H1 (cell line): ENCODE measurements around the gene GPR21. TPM values are rescaled to one million over a fixed set of nuclear protein-coding genes. Genes with fewer than 3 reads are reported as not detected.

Experiments used
- CTCF ChIA-PET: fragments of 300-600 bp; sonication (Branson Sonifier 250); formaldehyde crosslinking; loops from one replicate; lab custom pipeline; 2021; ENCODE audit not compliant: partially characterized antibody; lab: Charles Lee
- POLR2A ChIA-PET: fragments of 300-600 bp; sonication (Branson Sonifier 250); formaldehyde crosslinking; loops from one replicate; lab custom pipeline; 2021; ENCODE audit warnings: inconsistent platforms; ENCODE audit not compliant: partially characterized antibody; lab: Charles Lee
- DNase-seq, 2 experiments: peaks; one replicate each; pipeline versions ENCODE4 v3.0.0 to v3.0.0-alpha.2; 2010 to 2022; ENCODE audit warnings: low spot score in 2 of 2, low read depth in 1 of 2, mixed read lengths in 1 of 2
- FAIRE-seq: peaks from 2 replicates; lab custom pipeline; 2011; peaks lifted over from hg19 to GRCh38; lab: Jason Lieb, UNC
- H2AFZ ChIP-seq: 2 replicates; pipeline ENCODE4 v1.8.1; 2012; ENCODE audit warnings: low read length, inconsistent platforms
- H2AK5ac ChIP-seq: 2 replicates; pipeline ENCODE4 v1.6.1; 2013; ENCODE audit warnings: low read depth, low read length
- H2BK120ac ChIP-seq: replicated peaks from 2 replicates; pipeline ENCODE3; 2013; ENCODE audit warnings: low read depth, low read length, inconsistent platforms
- H2BK12ac ChIP-seq: 2 replicates; pipeline ENCODE4 v1.6.1; 2013; ENCODE audit warnings: low read depth, low read length
- H2BK15ac ChIP-seq: 2 replicates; pipeline ENCODE4 v1.6.1; 2013; ENCODE audit warnings: low read length
- H2BK20ac ChIP-seq: 2 replicates; pipeline ENCODE4 v1.6.1; 2013; ENCODE audit warnings: low read length
- H2BK5ac ChIP-seq: 2 replicates; pipeline ENCODE4 v1.6.1; 2013; ENCODE audit warnings: low read depth, low read length
- H3K14ac ChIP-seq: 2 replicates; pipeline ENCODE4 v1.6.1; 2013; ENCODE audit warnings: inconsistent platforms; ENCODE audit not compliant: insufficient read length
- H3K18ac ChIP-seq: 2 replicates; pipeline ENCODE4 v1.6.1; 2013; ENCODE audit warnings: low read length; ENCODE audit errors: extremely low read depth
- H3K23ac ChIP-seq: 2 replicates; pipeline ENCODE4 v1.6.1; 2013; ENCODE audit warnings: inconsistent platforms; ENCODE audit not compliant: insufficient read length
- H3K23me2 ChIP-seq: 2 replicates; pipeline ENCODE4 v1.6.1; 2013; ENCODE audit warnings: low read depth, low read length
- H3K27ac ChIP-seq: 2 replicates; pipeline ENCODE4 v1.6.1; 2011; ENCODE audit warnings: low read depth, low read length, inconsistent platforms
- H3K27me3 ChIP-seq, 4 experiments: replicated peaks in 1 of 4; 1 replicate in 1 of 4; 2 replicates in 3 of 4; pipeline versions ENCODE4 v1.6.1 to v1.8.1; 2011 to 2013; ENCODE audit warnings: low read length in 3 of 4, mild to moderate bottlenecking in 3 of 4, inconsistent platforms in 2 of 4, mixed read lengths in 2 of 4, moderate library complexity in 1 of 4; ENCODE audit not compliant: control insufficient read depth in 3 of 4, insufficient read depth in 3 of 4; ENCODE audit errors: extremely low read depth in 1 of 4
- H3K36me3 ChIP-seq, 4 experiments: 2 replicates each; pipeline versions ENCODE4 v1.6.1 to v1.8.1; 2011 to 2013; ENCODE audit warnings: mild to moderate bottlenecking in 4 of 4, low read length in 3 of 4, moderate library complexity in 2 of 4, control low read depth in 1 of 4, inconsistent platforms in 1 of 4; ENCODE audit not compliant: insufficient read depth in 4 of 4, control insufficient read depth in 2 of 4
- H3K4ac ChIP-seq: replicated peaks from 2 replicates; pipeline ENCODE3; 2013; ENCODE audit warnings: low read length, low read depth, mixed read lengths, inconsistent platforms; ENCODE audit not compliant: insufficient read length
- H3K4me1 ChIP-seq, 4 experiments: replicated peaks in 1 of 4; 1 replicate in 1 of 4; 2 replicates in 3 of 4; pipeline versions ENCODE4 v1.6.1 to v1.8.1; 2011 to 2013; ENCODE audit warnings: low read length in 3 of 4, inconsistent platforms in 2 of 4, mixed read lengths in 1 of 4; ENCODE audit not compliant: insufficient read depth in 4 of 4, control insufficient read depth in 3 of 4
- H3K4me2 ChIP-seq, 2 experiments: 2 replicates each; pipeline versions ENCODE4 v1.6.1 to v1.8.1; 2011 to 2013; ENCODE audit warnings: low read depth in 2 of 2, low read length in 2 of 2, control low read depth in 1 of 2, inconsistent platforms in 1 of 2, mild to moderate bottlenecking in 1 of 2; ENCODE audit not compliant: insufficient read depth in 1 of 2
- H3K4me3 ChIP-seq, 4 experiments: fragments of 200-600, 300-600 bp in 1 of 4; sonication (generic), shearing (Covaris generic), sonication (Bioruptor Twin) in 1 of 4; 2 replicates each; pipeline versions ENCODE4 v1.5.1 to v1.8.1; 2011 to 2016; ENCODE audit warnings: low read length in 4 of 4, low read depth in 3 of 4, control low read depth in 2 of 4, inconsistent platforms in 2 of 4, mild to moderate bottlenecking in 2 of 4, mixed read lengths in 1 of 4, moderate library complexity in 1 of 4; ENCODE audit not compliant: insufficient read depth in 2 of 4; ENCODE audit errors: extremely low read depth in 1 of 4
- H3K56ac ChIP-seq: replicated peaks from 2 replicates; pipeline ENCODE3; 2013; ENCODE audit warnings: low read depth, mild to moderate bottlenecking, mixed read lengths, low read length, inconsistent platforms; ENCODE audit not compliant: insufficient read length
- H3K79me1 ChIP-seq: 2 replicates; pipeline ENCODE4 v1.6.1; 2013; ENCODE audit warnings: low read depth, low read length, control low read depth
- H3K79me2 ChIP-seq, 2 experiments: 2 replicates each; pipeline versions ENCODE4 v1.6.1 to v1.8.1; 2012 to 2013; ENCODE audit warnings: low read length in 2 of 2, mild to moderate bottlenecking in 2 of 2, inconsistent platforms in 1 of 2; ENCODE audit not compliant: insufficient read depth in 2 of 2, control insufficient read depth in 1 of 2
- H3K9ac ChIP-seq, 4 experiments: replicated peaks in 1 of 4; 1 replicate in 1 of 4; 2 replicates in 3 of 4; pipeline versions ENCODE4 v1.6.1 to v1.8.1; 2011 to 2013; ENCODE audit warnings: low read depth in 3 of 4, low read length in 3 of 4, control low read depth in 2 of 4, mild to moderate bottlenecking in 2 of 4, moderate library complexity in 2 of 4, inconsistent platforms in 1 of 4; ENCODE audit errors: extremely low read depth in 1 of 4
- H3K9me3 ChIP-seq, 2 experiments: 2 replicates each; pipeline versions ENCODE4 v1.6.1 to v1.8.1; 2012 to 2013; ENCODE audit warnings: mild to moderate bottlenecking in 2 of 2, moderate library complexity in 2 of 2, control low read depth in 1 of 2, inconsistent platforms in 1 of 2, low read depth in 1 of 2, low read length in 1 of 2, mixed read lengths in 1 of 2; ENCODE audit not compliant: insufficient read depth in 2 of 2
- H4K20me1 ChIP-seq, 2 experiments: replicated peaks in 1 of 2; 2 replicates each; pipeline versions ENCODE3 to v1.8.1; 2011 to 2013; ENCODE audit warnings: inconsistent platforms in 2 of 2, low read length in 2 of 2, mild to moderate bottlenecking in 1 of 2; ENCODE audit not compliant: insufficient read depth in 2 of 2, control insufficient read depth in 1 of 2
- H4K5ac ChIP-seq: 2 replicates; pipeline ENCODE4 v1.6.1; 2013; ENCODE audit warnings: low read length, low read depth, mixed read lengths, inconsistent platforms; ENCODE audit not compliant: insufficient read length
- H4K8ac ChIP-seq: 2 replicates; pipeline ENCODE4 v1.8.0; 2013; ENCODE audit warnings: mild to moderate bottlenecking, moderate library complexity, low read length, inconsistent platforms; ENCODE audit not compliant: insufficient read depth; ENCODE audit errors: extremely low read depth
- H4K91ac ChIP-seq: replicated peaks from 2 replicates; pipeline ENCODE3; 2013; ENCODE audit warnings: low read length, mixed read lengths, inconsistent platforms; ENCODE audit not compliant: insufficient read length
- ATF2 ChIP-seq: IDR thresholded peaks from 2 replicates; pipeline ENCODE4 v1.6.1; 2012; ENCODE audit warnings: low read length, inconsistent platforms
- BACH1 ChIP-seq: IDR thresholded peaks from 2 replicates; pipeline ENCODE4 v1.6.1; 2012; ENCODE audit warnings: low read length, improper control_type of control experiment
- BCL11A ChIP-seq, 2 experiments: IDR thresholded peaks; one replicate each; pipeline ENCODE4 v1.6.1; 2011; ENCODE audit warnings: low read depth in 2 of 2, low read length in 2 of 2, mild to moderate bottlenecking in 2 of 2
- CHD1 ChIP-seq: IDR thresholded peaks from 2 replicates; pipeline ENCODE4 v1.6.1; 2012; ENCODE audit warnings: low read depth, low read length, improper control_type of control experiment
- NANOG ChIP-seq: IDR thresholded peaks from 2 replicates; pipeline ENCODE4 v1.6.1; 2011; ENCODE audit warnings: low read length, low read depth, mild to moderate bottlenecking, inconsistent platforms; ENCODE audit not compliant: insufficient read depth, poor library complexity, severe bottlenecking
- RFX5 ChIP-seq: IDR thresholded peaks from 2 replicates; pipeline ENCODE4 v1.6.1; 2011; ENCODE audit warnings: low read depth, low read length, improper control_type of control experiment, borderline replicate concordance
- SIN3A ChIP-seq, 2 experiments: IDR thresholded peaks in 1 of 2; conservative IDR thresholded peaks in 1 of 2; 2 replicates each; pipeline ENCODE4 v1.6.1; 2011 to 2012; ENCODE audit warnings: low read length in 2 of 2, improper control_type of control experiment in 1 of 2, low read depth in 1 of 2, mild to moderate bottlenecking in 1 of 2
- SP1 ChIP-seq: IDR thresholded peaks from 2 replicates; pipeline ENCODE4 v1.6.1; 2011; ENCODE audit warnings: low read depth, low read length
- TCF12 ChIP-seq: IDR thresholded peaks from 2 replicates; pipeline ENCODE4 v1.6.1; 2011; ENCODE audit warnings: low read depth, mild to moderate bottlenecking, low read length
- WGBS, 2 experiments: shearing (Covaris generic) in 1 of 2; methylation state at CpG; one replicate each; pipeline versions ENCODE4 v1.1.6 to v1.1.7; 2013 to 2015; ENCODE audit warnings: low lambda C conversion rate in 2 of 2, mixed read lengths in 2 of 2, inconsistent platforms in 1 of 2, low coverage in 1 of 2, missing lambda C conversion rate in 1 of 2; ENCODE audit not compliant: insufficient replicate concordance in 2 of 2, insufficient coverage in 1 of 2, insufficient read length in 1 of 2; ENCODE audit errors: extremely low coverage in 1 of 2, missing lambda C conversion rate in 1 of 2; 5-methylcytosine and 5-hydroxymethylcytosine counted together
- polyA plus RNA-seq, 7 experiments: library from polyadenylated mRNA; depleted of rRNA in 3 of 7; stranded (reverse) in 5 of 7; unstranded in 2 of 7; fragments of >200 nt in 5 of 7; fragments of 200-250 nt in 2 of 7; gene quantifications; 1 replicate in 5 of 7; 2 replicates in 1 of 7; 4 replicates in 1 of 7; pipeline versions ENCODE4 v1.2.1 to v1.2.3, GENCODE V29; 2011 to 2013; ENCODE audit warnings: missing spikeins in 2 of 7, mixed read lengths in 2 of 7
- total RNA-seq: library from RNA; stranded (reverse); fragmentation: NEBNext Ultra II Directional; extraction: Animal tissue kit (Norgen Biotek cat#: 25700); gene quantifications from 2 replicates; pipeline ENCODE4 v1.2.1, GENCODE V29; 2021
- TF ChIP-seq, protein P1 (sequence below), 3 experiments: IDR thresholded peaks; 1 replicate in 2 of 3; 2 replicates in 1 of 3; pipeline versions ENCODE4 v1.5.1 to v1.6.1; 2011; ENCODE audit warnings: low read length in 3 of 3, mild to moderate bottlenecking in 3 of 3, inconsistent platforms in 2 of 3, low read depth in 1 of 3, moderate library complexity in 1 of 3; ENCODE audit not compliant: insufficient read depth in 1 of 3; ENCODE audit errors: control extremely low read depth in 1 of 3

Gene GPR21
- total and polyA plus RNA-seq, 2 of the 8 experiments (the other 6 are each of a cell fraction or from before 2014, with no cell fraction given): 0.58 to 0.71 TPM

DNA sequence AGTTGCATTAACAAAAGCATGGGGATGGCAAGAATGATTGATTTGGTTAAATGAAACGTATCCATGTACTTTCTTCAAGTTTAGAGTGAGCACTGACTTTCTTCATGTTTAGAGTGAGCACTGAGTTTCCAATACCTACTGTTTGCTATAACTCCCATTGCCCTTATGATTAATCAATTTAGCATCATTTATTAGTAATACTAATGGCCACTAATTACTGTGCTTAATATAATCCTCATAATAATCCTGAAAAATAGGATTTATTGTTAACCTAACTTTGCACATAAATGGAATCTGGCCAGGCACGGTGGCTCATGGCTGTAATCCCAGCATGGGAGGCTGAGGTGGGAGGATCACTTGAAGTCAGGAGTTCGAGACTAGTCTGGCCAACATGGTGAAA, 22.1 kb upstream of the GPR21 start:
- FAIRE-seq (no peak), DNase-seq (no peak)
- no peak overlapping the region for H3K4me3 ChIP-seq
- H2AK5ac ChIP-seq: no peak overlapping the region
- ChIA-PET CTCF (no interaction called here), POLR2A (interaction anchor here (0.7 to 1.3 kb wide), 2 partner anchors 12 to 24 kb away, joined by 3 read pairs; no protein-coding TSS in a partner anchor)
- H3K56ac ChIP-seq: no peak overlapping the region
- no peak overlapping the region for H2BK5ac ChIP-seq
- no peak overlapping the region for H3K14ac ChIP-seq
- no peak overlapping the region for H3K9ac ChIP-seq
- H3K4me1 ChIP-seq: no peaks in the 10 kb centered on the region
- no peak overlapping the region for H2BK20ac ChIP-seq
- H2BK120ac ChIP-seq: no peak overlapping the region
- no peaks in the 10 kb centered on the region for H3K27me3 ChIP-seq
- H3K23me2 ChIP-seq: no peaks in the 10 kb centered on the region
- no peak overlapping the region for H3K23ac ChIP-seq
- no peaks in the 10 kb centered on the region for H4K20me1 ChIP-seq
- 88% methylated on average over 3 of the region's 3 CpGs; no CpG with 5 or more reads in 1 of the 2 experiments for WGBS, 2 experiments
- H4K5ac ChIP-seq: no peak overlapping the region
- no peaks in the 10 kb centered on the region for H3K9me3 ChIP-seq
- no peaks in the 10 kb centered on the region for H3K79me2 ChIP-seq
- H3K79me1 ChIP-seq: no peaks in the 10 kb centered on the region
- H3K4ac ChIP-seq: no peak overlapping the region
- H3K36me3 ChIP-seq: peaks cover 5 to 60% (median 15%) of the 10 kb centered on the region in 4 experiments; a peak in 4 of 8 replicates
- no peak overlapping the region for H4K8ac ChIP-seq
- H2BK15ac ChIP-seq: no peak overlapping the region
- no peak overlapping the region for H3K27ac ChIP-seq
- H2BK12ac ChIP-seq: no peak overlapping the region
- H3K4me2 ChIP-seq: no peak overlapping the region
- TF ChIP-seq CHD1 (no peak), BACH1 (no peak), SIN3A (conservative IDR thresholded peaks at IDR 0.05 in 1 of 2, IDR thresholded peaks at IDR 0.05 in 1 of 2; ENCODE audit: low read depth in 1 of 2, low read length in 2 of 2) (no peak), SP1 (no peak), RFX5 (no peak), TCF12 (no peak), NANOG (no peak), BCL11A (IDR thresholded peaks at IDR 0.05; ENCODE audit: low read depth in 2 of 2, low read length in 2 of 2) (no peak), ATF2 (no peak)
- TF ChIP-seq, protein P1, sequence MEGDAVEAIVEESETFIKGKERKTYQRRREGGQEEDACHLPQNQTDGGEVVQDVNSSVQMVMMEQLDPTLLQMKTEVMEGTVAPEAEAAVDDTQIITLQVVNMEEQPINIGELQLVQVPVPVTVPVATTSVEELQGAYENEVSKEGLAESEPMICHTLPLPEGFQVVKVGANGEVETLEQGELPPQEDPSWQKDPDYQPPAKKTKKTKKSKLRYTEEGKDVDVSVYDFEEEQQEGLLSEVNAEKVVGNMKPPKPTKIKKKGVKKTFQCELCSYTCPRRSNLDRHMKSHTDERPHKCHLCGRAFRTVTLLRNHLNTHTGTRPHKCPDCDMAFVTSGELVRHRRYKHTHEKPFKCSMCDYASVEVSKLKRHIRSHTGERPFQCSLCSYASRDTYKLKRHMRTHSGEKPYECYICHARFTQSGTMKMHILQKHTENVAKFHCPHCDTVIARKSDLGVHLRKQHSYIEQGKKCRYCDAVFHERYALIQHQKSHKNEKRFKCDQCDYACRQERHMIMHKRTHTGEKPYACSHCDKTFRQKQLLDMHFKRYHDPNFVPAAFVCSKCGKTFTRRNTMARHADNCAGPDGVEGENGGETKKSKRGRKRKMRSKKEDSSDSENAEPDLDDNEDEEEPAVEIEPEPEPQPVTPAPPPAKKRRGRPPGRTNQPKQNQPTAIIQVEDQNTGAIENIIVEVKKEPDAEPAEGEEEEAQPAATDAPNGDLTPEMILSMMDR (IDR thresholded peaks at IDR 0.05; ENCODE audit: control extremely low read depth in 1 of 3, insufficient read depth in 1 of 3, low read depth in 1 of 3, low read length in 3 of 3): no peak
- H3K18ac ChIP-seq: no peak overlapping the region
- no peak overlapping the region for H2AFZ ChIP-seq
- no peak overlapping the region for H4K91ac ChIP-seq
